Activated CD4-positive, alpha-beta T cell treated with anti-CD3 and anti-CD28 coated beads, Interleukin-2, amount 10 ng/mL, durations not matched to agents 24 days and 14 days (primary cell): ENCODE results near the gene DGKQ. TPM values are rescaled to one million over a fixed set of nuclear protein-coding genes. Genes with fewer than 3 reads are reported as not detected.

Experiments used
- DNase-seq: peaks from one replicate; pipeline ENCODE4 v3.0.0; 2022
- H3K27ac Mint-ChIP-seq: one replicate; pipeline ENCODE4 v1.8.0; 2022; ENCODE audit warnings: mild to moderate bottlenecking, mixed read lengths
- H3K27me3 Mint-ChIP-seq: one replicate; pipeline ENCODE4 v1.8.0; 2022; ENCODE audit warnings: mixed read lengths
- H3K36me3 Mint-ChIP-seq: one replicate; pipeline ENCODE4 v1.8.0; 2022; ENCODE audit warnings: low read depth, mild to moderate bottlenecking, mixed read lengths
- H3K4me1 Mint-ChIP-seq: one replicate; pipeline ENCODE4 v1.8.0; 2021; ENCODE audit warnings: mixed read lengths
- H3K4me3 Mint-ChIP-seq: one replicate; pipeline ENCODE4 v1.8.0; 2022; ENCODE audit warnings: mild to moderate bottlenecking, moderate library complexity, mixed read lengths
- H3K9me3 Mint-ChIP-seq: one replicate; pipeline ENCODE4 v1.8.0; 2021; ENCODE audit warnings: mixed read lengths
- intact Hi-C: fragments of 100-400 bp; cut with micrococcal nuclease; formaldehyde crosslinking; loops from one replicate; pipeline ENCODE4 v1.15.1; 2023
- total RNA-seq: library from RNA; stranded (reverse); gene quantifications from 2 replicates; pipeline ENCODE4 v1.2.3, GENCODE V29; 2022

The DGKQ gene
- total RNA-seq, 1 donor from 2014 or later, result 15.2 TPM

DNA sequence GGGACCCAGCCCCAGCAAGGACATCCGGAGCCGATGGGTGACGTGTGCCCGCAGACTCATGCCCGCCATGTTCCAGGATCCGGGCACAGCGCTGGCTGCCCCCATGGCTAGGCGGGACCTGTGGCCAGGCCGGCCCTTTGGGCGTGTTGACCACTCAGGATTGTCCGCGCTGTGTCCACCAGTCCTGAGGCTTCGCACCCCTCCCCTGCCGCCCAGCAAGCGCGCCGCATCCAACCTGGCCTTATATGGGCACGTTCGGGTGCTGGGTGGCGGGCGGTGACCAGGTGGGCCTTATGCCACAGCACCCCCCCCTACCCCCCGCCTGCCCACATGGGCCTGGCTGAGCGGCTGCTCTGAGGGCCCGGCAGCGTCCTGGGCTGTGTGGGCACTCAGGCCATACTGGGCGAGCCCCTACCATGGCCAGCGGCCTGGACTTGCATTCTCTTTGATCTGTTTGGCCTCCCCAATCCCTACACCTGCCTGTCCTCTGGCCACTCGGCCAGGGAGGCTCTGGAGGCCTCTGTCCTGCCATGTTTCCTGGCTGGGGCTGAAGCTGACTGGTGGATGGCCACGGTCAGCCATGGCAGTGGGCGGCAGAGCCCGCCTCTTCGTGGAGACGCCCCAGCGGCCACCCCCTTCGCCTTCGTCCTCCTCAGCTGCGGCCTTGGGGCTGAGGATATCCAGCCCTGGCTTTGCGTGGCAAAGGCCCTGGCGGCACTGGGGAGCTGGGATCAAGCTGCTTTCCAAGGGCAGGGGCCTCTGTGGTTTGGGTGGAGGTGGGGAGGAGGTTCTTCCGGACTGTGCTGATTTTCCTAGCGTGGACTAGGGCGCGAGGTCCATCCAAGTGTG lies 40.1 kb upstream of the DGKQ start:
- peaks cover 6% of the 10 kb centered on the region for H3K36me3 Mint-ChIP-seq
- H3K4me1 Mint-ChIP-seq, result peaks cover 13% of the 10 kb centered on the region
- H3K4me3 Mint-ChIP-seq, result peak overlapping the region; percentile 50
- intact Hi-C loops, result loop anchor here (5.0 kb wide), 2 partner anchors 189 to 334 kb away; partner anchors contain the start of gene UVSSA
- H3K9me3 Mint-ChIP-seq, result no peaks in the 10 kb centered on the region
- H3K27ac Mint-ChIP-seq, result no peak overlapping the region
- peaks cover 7% of the 10 kb centered on the region for H3K27me3 Mint-ChIP-seq
- DNase-seq, result no peak

DNA sequence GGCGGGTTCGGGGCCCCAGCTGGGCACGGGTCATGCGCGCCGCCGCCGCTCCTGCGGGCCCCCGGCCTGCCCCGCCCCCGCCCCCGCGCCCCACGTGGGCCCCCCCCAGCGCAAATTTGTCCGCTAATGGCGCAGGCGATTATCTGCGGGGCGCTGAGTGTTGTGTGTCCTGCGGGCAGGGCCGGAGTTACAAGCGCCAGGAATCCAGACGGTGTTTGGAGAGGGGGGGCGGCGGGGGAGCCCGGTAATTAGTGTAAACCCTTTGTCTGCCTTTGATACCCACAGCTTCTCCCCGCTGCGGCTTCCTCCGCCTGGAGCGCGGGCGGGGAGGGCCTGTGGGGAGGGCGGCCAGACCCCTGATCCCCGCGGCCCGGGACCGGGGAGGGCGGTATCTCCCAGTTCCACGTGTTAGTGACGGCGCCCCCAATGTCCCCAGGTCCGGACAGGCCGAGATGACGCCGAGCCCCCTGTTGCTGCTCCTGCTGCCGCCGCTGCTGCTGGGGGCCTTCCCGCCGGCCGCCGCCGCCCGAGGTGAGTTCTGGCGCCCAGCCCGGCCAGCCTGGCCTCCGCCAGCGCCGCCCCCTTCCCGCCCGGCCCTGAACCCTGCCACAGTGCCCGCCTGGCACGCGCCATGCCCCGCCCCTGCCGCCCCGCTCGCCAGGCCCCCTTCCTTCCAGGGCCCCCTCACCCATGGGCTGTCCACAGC lies 38.8 kb upstream of the DGKQ start:
- Mint-ChIP-seq H3K4me3 (peak overlapping the region; percentile 52), H3K4me1 (peaks cover 13% of the 10 kb centered on the region), H3K27ac (no peak overlapping the region), H3K9me3 (no peaks in the 10 kb centered on the region), H3K27me3 (peaks cover 18% of the 10 kb centered on the region), H3K36me3 (peaks cover 6% of the 10 kb centered on the region)
- peak; percentile 75 for DNase-seq
- intact Hi-C loops, result loop anchor here (5.0 kb wide), 2 partner anchors 190 to 335 kb away; partner anchors contain the start of gene UVSSA

DNA sequence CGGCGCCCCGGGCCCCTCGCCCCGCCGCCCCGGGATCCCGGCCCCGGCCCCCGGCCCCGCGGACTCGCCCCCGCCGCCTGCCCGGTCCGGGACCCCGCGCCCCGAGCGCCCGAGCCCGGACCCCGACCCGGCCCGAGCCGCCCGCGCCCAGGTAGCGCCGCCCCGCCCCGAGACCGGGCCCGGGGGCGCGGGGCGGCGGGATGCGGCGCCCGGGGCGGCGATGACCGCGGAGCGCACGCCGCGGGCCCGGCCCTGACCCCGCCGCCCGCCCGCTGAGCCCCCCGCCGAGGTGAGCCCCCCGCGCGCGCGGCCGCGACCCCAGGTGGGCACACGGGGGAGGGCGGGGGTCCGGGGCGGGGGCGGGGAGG lies 38.3 kb upstream of the DGKQ start:
- intact Hi-C loops, result loop anchor here (1.0 to 5.0 kb wide), 5 partner anchors 24 to 336 kb away; partner anchors contain the start of genes CTBP1, GAK, IDUA and TMEM175
- peaks cover 13% of the 10 kb centered on the region for H3K4me1 Mint-ChIP-seq
- peaks cover 8% of the 10 kb centered on the region for H3K36me3 Mint-ChIP-seq
- H3K9me3 Mint-ChIP-seq, result no peaks in the 10 kb centered on the region
- peak overlapping the region; percentile 26 for H3K4me3 Mint-ChIP-seq
- DNase-seq, result no peak
- no peak overlapping the region for H3K27ac Mint-ChIP-seq
- peaks cover 23% of the 10 kb centered on the region for H3K27me3 Mint-ChIP-seq

DNA sequence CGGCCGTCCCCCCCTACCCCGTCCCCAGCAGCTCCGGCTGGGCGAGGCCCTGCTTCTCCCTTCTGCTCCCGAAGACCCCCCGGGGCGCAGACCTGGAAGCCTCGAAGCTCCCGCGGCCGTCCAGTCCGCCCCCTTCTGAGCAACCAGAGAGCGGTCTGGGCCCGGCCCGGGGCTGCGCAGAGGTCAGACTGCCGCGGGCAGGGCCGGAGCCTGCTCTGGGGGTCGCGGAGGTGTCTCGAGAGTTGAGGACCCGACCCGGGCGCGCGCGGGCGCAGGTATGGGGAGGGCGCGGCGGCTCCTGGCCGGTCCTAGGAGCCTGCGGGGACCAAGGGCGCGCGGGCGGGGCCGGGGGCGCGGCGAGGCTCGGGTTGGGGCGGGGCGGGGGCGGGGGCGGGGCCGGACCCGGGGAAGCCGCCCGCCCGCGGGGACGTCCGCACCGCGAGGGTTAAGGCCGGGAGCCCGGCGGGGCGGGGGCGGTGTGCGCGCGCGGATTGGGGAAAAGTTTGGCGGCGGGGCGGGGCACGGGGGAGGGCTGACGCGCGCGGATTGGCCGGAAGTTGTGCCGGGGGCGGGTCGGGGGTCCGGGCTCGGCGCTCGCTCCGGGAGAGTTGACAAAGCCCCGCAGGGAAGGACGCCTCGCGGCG lies 37.8 kb upstream of the DGKQ start, which contains the start of gene FGFRL1:
FGFRL1 (plus strand) TSS at position 605 of the 644 bp plus-strand sequence. CDS start 860 bp downstream, outside the sequence.
- peaks cover 13% of the 10 kb centered on the region for H3K4me1 Mint-ChIP-seq
- H3K36me3 Mint-ChIP-seq, result peaks cover 8% of the 10 kb centered on the region
- peak; percentile 97 for DNase-seq
- peak within 1 kb of the TSS; percentile 92 for H3K27ac Mint-ChIP-seq
- no peaks in the 10 kb centered on the region for H3K9me3 Mint-ChIP-seq
- intact Hi-C loops, result loop anchor here (1.0 to 5.0 kb wide), 5 partner anchors 24 to 336 kb away; partner anchors contain the start of genes CTBP1, GAK, IDUA and TMEM175
- peaks cover 25% of the 10 kb centered on the region for H3K27me3 Mint-ChIP-seq
- peak within 1 kb of the TSS; percentile 89 for H3K4me3 Mint-ChIP-seq

DNA sequence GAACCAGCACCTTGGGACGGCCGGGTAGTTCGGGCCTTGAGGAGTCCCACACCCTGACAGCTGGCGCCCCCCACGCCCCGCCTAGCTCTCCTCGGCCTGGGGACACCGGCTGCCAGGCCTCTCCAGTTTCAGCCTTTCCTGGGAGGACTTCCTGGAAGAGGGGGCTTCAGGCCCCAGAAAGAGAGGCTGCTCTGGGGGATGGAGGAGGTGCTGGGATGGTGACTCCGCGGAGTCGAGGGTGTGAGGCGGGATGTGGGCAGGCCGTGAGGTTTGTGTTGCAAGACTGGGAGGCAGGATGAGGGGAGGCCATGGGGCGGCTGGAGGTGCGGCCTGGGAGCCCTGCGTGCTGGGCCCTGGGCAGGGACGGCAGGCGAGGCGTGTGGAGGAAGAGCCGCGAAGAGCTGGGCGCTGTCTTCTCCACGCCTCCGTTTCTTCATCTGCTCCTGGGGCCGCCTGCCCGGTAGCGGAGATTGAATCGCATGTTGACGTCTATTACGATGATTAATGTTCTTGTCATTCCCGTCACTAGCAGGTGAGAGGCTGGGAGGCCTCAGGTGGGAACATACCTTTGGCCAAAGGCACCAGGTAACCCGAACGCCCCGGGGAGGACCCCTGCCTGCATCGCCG lies 37.1 kb upstream of the DGKQ start:
- peaks cover 13% of the 10 kb centered on the region for H3K4me1 Mint-ChIP-seq
- H3K4me3 Mint-ChIP-seq, result peak overlapping the region; percentile 89
- peaks cover 8% of the 10 kb centered on the region for H3K36me3 Mint-ChIP-seq
- intact Hi-C loops, result loop anchor here (1.0 to 5.0 kb wide), 5 partner anchors 23 to 337 kb away; partner anchors contain the start of genes CTBP1, GAK, IDUA and TMEM175
- peak; percentile 92 for DNase-seq
- H3K9me3 Mint-ChIP-seq, result no peaks in the 10 kb centered on the region
- H3K27ac Mint-ChIP-seq, result peak overlapping the region; percentile 92
- H3K27me3 Mint-ChIP-seq, result peaks cover 27% of the 10 kb centered on the region

DNA sequence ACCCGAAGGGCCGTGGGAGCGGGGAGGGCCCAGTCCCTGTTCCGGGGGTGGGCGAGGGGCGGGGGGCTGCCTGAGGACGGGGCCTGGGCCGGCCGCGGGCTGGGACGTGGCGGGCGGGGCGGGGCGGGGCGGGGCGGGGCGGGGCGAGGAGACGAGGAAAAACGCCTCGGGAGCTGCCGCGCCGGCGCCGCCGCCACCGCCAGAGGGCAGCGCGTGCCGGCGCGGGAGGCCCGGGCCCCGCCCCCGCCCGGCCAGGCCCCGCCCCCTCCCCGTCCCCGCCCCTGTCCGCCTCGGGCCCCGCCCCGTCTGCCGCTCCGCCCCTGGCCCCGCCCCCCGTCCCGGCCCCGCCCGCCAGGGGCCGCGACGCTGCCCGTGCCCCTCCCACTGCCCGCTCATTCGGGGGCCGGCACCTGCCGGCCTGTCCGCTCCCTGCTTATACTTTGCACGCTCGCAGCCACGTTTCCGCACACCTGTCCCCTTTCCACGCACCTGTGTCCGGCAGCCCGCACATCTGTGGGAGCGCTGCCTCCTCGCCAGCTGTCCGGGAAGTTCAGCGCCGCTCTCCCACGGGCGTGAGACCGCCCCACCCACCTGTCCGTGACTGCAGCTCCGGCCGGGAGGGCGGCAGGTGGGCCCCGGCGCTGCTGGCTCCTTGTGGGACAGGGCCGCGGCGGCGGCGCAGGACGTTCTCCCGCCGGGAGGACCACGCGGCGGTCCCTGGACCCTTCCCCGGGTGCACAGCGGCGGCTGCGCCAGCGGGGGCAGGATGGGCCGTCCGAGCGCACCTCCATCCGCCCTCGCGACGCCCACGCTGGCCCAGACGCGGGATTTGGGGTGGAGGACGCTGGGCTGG lies 36.4 kb upstream of the DGKQ start:
- Mint-ChIP-seq H3K27me3 (peaks cover 28% of the 10 kb centered on the region), H3K4me3 (peak overlapping the region; percentile 89), H3K36me3 (peaks cover 8% of the 10 kb centered on the region), H3K9me3 (no peaks in the 10 kb centered on the region), H3K4me1 (peaks cover 13% of the 10 kb centered on the region), H3K27ac (peak overlapping the region; percentile 92)
- DNase-seq, result peak; percentile 91
- intact Hi-C loops, result loop anchor here (1.0 to 5.0 kb wide), 6 partner anchors 36 to 338 kb away; partner anchors contain the start of genes CTBP1, DGKQ, GAK and TMEM175

DNA sequence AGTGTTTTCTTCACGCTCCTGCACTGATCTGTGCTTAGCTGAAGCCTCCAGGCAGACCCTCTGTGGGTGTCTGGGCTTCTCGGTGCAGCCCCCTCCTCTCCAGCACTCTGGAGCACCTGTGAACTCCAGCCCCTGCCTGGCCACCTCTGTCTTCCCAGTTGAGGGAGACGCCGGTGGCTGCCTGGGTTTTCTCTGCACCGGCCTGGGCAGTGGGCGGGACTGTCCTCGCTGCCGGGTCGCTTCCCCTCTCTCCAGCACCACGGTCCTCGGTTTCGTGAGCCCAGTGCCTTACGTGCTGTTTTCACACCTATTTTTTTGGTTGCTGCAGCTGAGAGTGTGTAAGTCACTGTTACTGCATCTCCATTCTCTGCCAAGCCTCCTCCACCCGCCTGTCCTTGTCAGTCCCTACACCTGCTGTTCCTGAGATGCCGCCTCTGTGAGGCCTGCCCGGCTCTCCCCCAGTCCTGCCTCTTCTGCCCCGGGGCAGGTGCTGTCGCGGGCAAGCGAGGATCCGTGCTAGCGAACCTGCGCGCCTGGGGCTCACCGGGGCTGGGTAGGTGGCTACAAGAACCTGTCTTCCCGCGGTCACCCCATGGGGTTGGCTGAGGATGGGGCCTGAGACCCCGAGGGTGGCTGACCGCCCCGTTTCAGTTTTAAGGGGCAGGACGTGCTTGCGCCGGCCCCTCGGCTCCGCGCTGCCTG lies 35.6 kb upstream of the DGKQ start:
- Mint-ChIP-seq H3K36me3 (peaks cover 8% of the 10 kb centered on the region), H3K4me3 (peak overlapping the region; percentile 72), H3K4me1 (peaks cover 13% of the 10 kb centered on the region), H3K27ac (no peak overlapping the region), H3K27me3 (peaks cover 30% of the 10 kb centered on the region), H3K9me3 (no peaks in the 10 kb centered on the region)
- DNase-seq, result peak; percentile 81
- intact Hi-C loops, result loop anchor here (1.0 kb wide), 2 partner anchors 36 to 227 kb away; partner anchors contain the start of gene DGKQ

DNA sequence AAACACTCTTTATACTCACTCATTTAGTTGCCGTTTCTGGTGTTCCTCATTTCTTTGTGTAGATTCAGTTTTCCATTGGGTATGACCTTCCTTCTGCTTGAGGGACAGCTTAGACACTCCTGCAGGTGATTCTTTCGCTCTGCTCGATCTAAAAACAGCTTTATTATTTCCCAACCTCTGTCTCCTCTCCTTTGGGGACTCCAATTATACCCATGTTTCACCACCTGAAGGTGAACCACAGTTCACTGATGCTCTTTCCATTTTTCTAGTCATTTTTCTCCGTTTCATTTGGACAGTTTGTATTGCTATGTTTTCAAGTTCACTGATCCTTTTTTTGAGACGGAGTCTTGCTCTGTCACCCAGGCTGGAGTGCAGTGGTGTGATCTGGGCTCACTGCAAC lies 33.5 kb upstream of the DGKQ start:
- Mint-ChIP-seq H3K9me3 (no peaks in the 10 kb centered on the region), H3K4me3 (no peak overlapping the region), H3K36me3 (peaks cover 4% of the 10 kb centered on the region), H3K4me1 (peaks cover 9% of the 10 kb centered on the region), H3K27me3 (peaks cover 35% of the 10 kb centered on the region), H3K27ac (no peak overlapping the region)
- no peak for DNase-seq
- intact Hi-C loops, result no loop called here

DNA sequence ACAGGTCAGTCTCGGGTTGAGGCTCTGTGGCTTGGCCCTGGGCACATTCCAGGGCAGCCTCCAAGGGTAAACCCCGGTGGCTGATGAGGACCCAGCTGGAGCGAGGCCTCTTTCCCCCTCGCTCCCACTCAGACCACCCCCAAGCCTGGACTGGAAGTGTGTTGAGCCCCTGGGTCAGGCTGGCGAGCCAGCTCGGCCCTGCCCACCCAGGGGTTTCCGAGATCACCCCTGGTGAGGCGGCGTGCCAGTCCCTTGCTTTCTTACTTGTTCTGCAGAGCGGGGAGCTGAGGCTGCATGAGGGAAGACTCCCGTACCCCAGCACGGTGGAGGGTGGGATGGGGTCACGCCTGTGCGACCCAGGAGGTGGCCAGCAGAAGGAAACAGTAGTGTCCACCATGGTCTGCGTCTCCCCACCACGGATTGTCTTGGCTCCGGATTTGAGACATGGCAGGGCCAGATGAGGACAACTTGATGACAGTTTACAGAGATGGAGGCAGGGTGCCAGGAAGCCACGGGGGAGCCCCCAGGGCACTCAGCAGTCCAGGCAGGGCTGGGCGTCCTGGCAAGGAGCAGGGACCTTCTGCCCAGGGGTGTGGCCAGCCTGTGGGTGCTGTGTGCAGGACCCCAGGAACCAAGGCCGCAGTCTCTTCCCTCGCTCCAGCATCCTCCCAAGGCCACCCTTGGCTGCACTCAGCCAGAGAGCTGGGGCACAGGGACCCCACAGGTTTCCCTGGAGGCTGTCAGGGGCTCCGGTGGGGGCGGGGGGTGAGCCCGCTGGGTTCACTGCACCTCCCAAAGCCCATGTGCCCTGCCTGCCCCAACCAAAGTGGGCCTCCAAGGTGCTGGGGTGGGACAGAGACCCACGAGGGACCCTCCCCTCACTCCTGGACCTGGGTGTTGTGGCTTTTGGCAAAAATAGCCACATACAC lies 31.5 kb upstream of the DGKQ start:
- H3K27ac Mint-ChIP-seq, result no peak overlapping the region
- no peak overlapping the region for H3K4me3 Mint-ChIP-seq
- H3K9me3 Mint-ChIP-seq, result no peaks in the 10 kb centered on the region
- H3K36me3 Mint-ChIP-seq, result peaks cover 2% of the 10 kb centered on the region
- no peak for DNase-seq
- H3K27me3 Mint-ChIP-seq, result peaks cover 41% of the 10 kb centered on the region
- H3K4me1 Mint-ChIP-seq, result peaks cover 4% of the 10 kb centered on the region
- intact Hi-C loops, result no loop called here

DNA sequence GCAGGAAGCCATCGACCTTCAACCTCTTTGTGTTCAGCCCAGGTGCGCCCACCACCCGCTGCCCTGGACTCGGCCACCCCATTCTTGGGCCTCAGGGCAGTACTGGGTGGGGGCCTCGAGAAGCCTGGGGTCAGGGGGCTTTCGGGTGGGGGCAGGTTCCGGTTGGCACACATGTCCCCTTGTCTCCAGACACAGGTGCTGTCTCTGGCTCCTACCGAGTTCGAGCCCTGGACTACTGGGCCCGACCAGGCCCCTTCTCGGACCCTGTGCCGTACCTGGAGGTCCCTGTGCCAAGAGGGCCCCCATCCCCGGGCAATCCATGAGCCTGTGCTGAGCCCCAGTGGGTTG lies 30.7 kb upstream of the DGKQ start:
- Mint-ChIP-seq H3K27me3 (peaks cover 43% of the 10 kb centered on the region), H3K27ac (no peak overlapping the region), H3K9me3 (no peaks in the 10 kb centered on the region), H3K4me3 (no peak overlapping the region), H3K36me3 (peaks cover 2% of the 10 kb centered on the region), H3K4me1 (peaks cover 2% of the 10 kb centered on the region)
- no peak for DNase-seq
- intact Hi-C loops, result no loop called here

DNA sequence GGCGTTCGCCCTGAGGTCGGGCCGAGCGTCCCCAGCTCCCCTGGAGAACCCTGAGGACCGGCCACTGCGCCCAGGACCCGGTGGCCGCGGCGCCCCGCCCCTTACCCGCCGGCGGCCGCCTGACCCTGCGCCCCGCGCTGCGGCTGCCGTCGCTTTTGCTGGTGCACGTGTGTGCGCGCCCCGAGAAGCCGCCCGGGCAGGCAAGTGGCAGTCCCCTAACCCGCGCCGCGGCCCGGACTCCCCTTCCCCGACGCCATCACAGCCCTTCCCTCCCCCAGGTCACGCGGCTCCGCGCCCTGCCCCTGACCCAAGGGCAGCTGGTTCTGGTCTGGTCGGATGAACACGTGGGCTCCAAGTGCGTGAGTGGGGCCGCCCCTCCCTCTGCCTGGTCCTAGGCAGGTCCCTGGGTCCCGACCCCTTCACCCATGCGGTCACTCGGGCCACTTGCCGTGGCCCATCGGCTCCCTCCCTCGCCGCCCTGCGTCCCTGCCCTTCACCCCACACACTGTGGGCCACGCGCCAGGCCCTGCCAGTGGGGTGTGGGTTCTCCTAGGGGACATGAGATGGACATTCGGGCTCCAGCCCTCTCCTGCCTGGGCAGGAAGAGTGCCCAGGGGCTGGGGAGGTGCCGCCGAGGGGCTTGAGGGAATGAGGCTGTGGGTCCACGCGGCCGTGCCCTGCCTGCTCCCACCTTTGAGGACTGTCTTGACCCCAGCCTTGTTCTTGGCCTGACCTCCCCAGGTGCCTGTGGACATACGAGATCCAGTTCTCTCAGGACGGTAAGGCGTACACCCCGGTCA lies 30.1 kb upstream of the DGKQ start:
- Mint-ChIP-seq H3K27ac (no peak overlapping the region), H3K4me1 (no peaks in the 10 kb centered on the region), H3K36me3 (peaks cover 2% of the 10 kb centered on the region), H3K4me3 (no peak overlapping the region), H3K9me3 (no peaks in the 10 kb centered on the region), H3K27me3 (peaks cover 43% of the 10 kb centered on the region)
- intact Hi-C loops, result no loop called here
- DNase-seq, result no peak
